HG02943 (cell line): ENCODE results near the gene ASGR1.
"Not testable (repeated sequence)": the region's sequence is repeated elsewhere in the genome, so short reads cannot be mapped to it uniquely, and the experiment has no call there.

ENCODE experiments used
- ATAC-seq: cut with Tn5 transposase; IDR thresholded peaks from one replicate; pipeline ENCODE4 v1.9.1; 2021; ENCODE audit warnings: mild to moderate bottlenecking, low read depth, moderate library complexity; ENCODE audit not compliant: unreplicated experiment

Gene ASGR1

GRCh38 chr17:7129311-7129710 is 49.9 kb downstream of the ASGR1 start:
- no peak for ATAC-seq

- ATAC-seq: no peak
These were observed 51.0 kb downstream of the ASGR1 start for GRCh38 chr17:7128160-7128559.

- ATAC-seq: not testable (repeated sequence)
These were observed 51.7 kb downstream of the ASGR1 start for GRCh38 chr17:7127501-7127900.

GRCh38 chr17:7126386-7126785 is 52.8 kb downstream of the ASGR1 start:
- not testable (repeated sequence) for ATAC-seq

GRCh38 chr17:7124923-7125322 is 54.2 kb downstream of the ASGR1 start:
- ATAC-seq: no peak

DNA sequence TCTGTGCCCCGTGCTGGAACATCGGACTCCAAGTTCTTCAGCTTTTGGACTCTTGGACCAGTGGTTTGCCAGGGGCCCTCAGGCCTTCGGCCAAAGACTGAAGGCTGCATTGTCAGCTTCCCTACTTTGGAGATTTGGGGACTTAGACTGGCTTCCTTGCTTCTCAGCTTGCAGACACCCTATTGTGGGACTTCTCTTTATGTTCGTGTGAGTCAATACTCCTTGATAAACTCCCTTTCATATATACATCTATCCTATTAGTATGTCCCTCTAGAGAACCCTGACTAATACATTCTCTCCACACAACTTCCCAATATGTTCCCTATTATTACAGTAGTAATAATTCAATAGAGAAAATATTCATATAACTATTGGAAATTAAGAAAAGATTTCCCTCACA is 55.3 kb downstream of the ASGR1 start:
- no peak for ATAC-seq
